Smooth muscle cell (in vitro differentiated cells): ENCODE measurements around the gene CFHR3. TPM values are rescaled to one million over a fixed set of nuclear protein-coding genes. Genes with fewer than 3 reads are reported as not detected.
"Not testable (repeated sequence)": the region's sequence is repeated elsewhere in the genome, so short reads cannot be mapped to it uniquely, and the experiment has no call there.

ENCODE experiments used
- DNase-seq: peaks from one replicate; lab custom pipeline; 2025; ENCODE audit not compliant: unreplicated experiment; lab: John Stamatoyannopoulos, UW
- H2AFZ ChIP-seq: fragments of 200-600 bp; sonication (generic); 2 replicates; pipeline ENCODE4 v1.6.0; 2016; ENCODE audit warnings: antibody characterized with exemption, low read depth, mild to moderate bottlenecking
- H3F3A ChIP-seq: fragments of 200-600 bp; sonication (generic); 2 replicates; pipeline ENCODE4 v1.6.0; 2017; ENCODE audit warnings: antibody characterized with exemption, low read depth
- H3K27ac ChIP-seq: fragments of 200-600 bp; sonication (generic); 2 replicates; pipeline ENCODE4 v1.5.1; 2016; ENCODE audit warnings: low read depth, mild to moderate bottlenecking
- H3K27me3 ChIP-seq: fragments of 200-600 bp; sonication (generic); 2 replicates; pipeline ENCODE4 v1.6.1; 2016; ENCODE audit warnings: low read depth, mild to moderate bottlenecking
- H3K36me3 ChIP-seq: fragments of 200-600 bp; sonication (generic); 2 replicates; pipeline ENCODE4 v1.5.1; 2016; ENCODE audit warnings: low read depth
- H3K4me1 ChIP-seq: fragments of 200-600 bp; sonication (generic); 2 replicates; pipeline ENCODE4 v1.5.1; 2016; ENCODE audit warnings: low read depth
- H3K4me2 ChIP-seq: fragments of 200-600 bp; sonication (generic); 2 replicates; pipeline ENCODE4 v1.6.0; 2016; ENCODE audit warnings: mild to moderate bottlenecking
- H3K4me3 ChIP-seq: fragments of 200-600 bp; sonication (generic); 2 replicates; pipeline ENCODE4 v1.5.1; 2016; ENCODE audit warnings: mild to moderate bottlenecking
- H3K79me2 ChIP-seq: fragments of 200-600 bp; sonication (generic); 2 replicates; pipeline ENCODE4 v1.6.0; 2016; ENCODE audit warnings: low read depth, mild to moderate bottlenecking
- H3K9ac ChIP-seq: fragments of 200-600 bp; sonication (generic); 2 replicates; pipeline ENCODE4 v1.6.0; 2016; ENCODE audit warnings: low read depth
- H3K9me3 ChIP-seq: fragments of 200-600 bp; sonication (generic); replicated peaks from 2 replicates; pipeline ENCODE4 v1.5.1; 2016; ENCODE audit warnings: low read depth
- H4K20me1 ChIP-seq: fragments of 200-600 bp; sonication (generic); 2 replicates; pipeline ENCODE4 v1.6.0; 2016; ENCODE audit warnings: low read depth
- WGBS: methylation state at CpG from one replicate; pipeline ENCODE4 v1.1.7; 2016; ENCODE audit warnings: low lambda C conversion rate; 5-methylcytosine and 5-hydroxymethylcytosine counted together
- polyA plus RNA-seq: library from polyadenylated mRNA; unstranded; fragments of >200 nt; fragmentation: Nextera tagmentation; extraction: Ambion mirVana; gene quantifications from 2 replicates; pipeline ENCODE4 v1.2.1, GENCODE V29; 2016
- total RNA-seq: library from RNA; depleted of rRNA; stranded (reverse); fragments of >200 nt; gene quantifications from 2 replicates; pipeline ENCODE4 v1.2.3, GENCODE V29; 2014
- TF ChIP-seq, protein P1 (sequence below): fragments of 200-600 bp; sonication (generic); IDR thresholded peaks from 2 replicates; pipeline ENCODE4 v1.5.1; 2017; ENCODE audit warnings: borderline replicate concordance, mild to moderate bottlenecking, antibody characterized with exemption; ENCODE audit not compliant: insufficient read depth, poor library complexity, severe bottlenecking

The CFHR3 gene
- total and polyA plus RNA-seq, 2 experiments from 2014 or later: 0.18 TPM; not detected in 1

DNA sequence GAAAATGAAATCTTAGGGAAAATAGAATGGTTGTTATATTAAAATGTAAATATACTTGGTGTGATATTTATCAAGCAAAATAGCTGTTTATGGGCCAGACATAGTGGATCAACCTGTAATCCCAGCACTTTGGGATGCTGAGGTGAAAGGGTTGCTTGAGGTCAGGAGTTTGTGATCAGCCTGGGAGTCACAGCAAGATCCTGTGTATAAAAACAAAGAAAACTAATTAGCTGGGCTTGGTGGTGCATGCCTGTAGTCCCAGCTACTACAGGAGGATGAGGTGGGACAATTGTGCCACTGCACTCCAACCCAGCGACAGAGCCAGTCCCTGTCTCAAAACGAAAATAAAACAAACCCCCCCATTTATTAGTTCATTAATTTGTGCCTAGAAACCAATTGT lies 23.3 kb downstream of the CFHR3 start:
- Histone ChIP-seq H3K9ac (no peak overlapping the region), H3K79me2 (no peaks in the 10 kb centered on the region), H3K4me3 (no peak overlapping the region), H4K20me1 (no peaks in the 10 kb centered on the region), H3K36me3 (no peaks in the 10 kb centered on the region), H3K27ac (no peak overlapping the region), H3K4me1 (no peaks in the 10 kb centered on the region), H3F3A (no peaks in the 10 kb centered on the region), H3K4me2 (no peak overlapping the region), H3K9me3 (no peaks in the 10 kb centered on the region), H2AFZ (no peak overlapping the region), H3K27me3 (no peaks in the 10 kb centered on the region)
- TF ChIP-seq, protein P1, sequence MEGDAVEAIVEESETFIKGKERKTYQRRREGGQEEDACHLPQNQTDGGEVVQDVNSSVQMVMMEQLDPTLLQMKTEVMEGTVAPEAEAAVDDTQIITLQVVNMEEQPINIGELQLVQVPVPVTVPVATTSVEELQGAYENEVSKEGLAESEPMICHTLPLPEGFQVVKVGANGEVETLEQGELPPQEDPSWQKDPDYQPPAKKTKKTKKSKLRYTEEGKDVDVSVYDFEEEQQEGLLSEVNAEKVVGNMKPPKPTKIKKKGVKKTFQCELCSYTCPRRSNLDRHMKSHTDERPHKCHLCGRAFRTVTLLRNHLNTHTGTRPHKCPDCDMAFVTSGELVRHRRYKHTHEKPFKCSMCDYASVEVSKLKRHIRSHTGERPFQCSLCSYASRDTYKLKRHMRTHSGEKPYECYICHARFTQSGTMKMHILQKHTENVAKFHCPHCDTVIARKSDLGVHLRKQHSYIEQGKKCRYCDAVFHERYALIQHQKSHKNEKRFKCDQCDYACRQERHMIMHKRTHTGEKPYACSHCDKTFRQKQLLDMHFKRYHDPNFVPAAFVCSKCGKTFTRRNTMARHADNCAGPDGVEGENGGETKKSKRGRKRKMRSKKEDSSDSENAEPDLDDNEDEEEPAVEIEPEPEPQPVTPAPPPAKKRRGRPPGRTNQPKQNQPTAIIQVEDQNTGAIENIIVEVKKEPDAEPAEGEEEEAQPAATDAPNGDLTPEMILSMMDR: no peak
- WGBS: 58% methylated on average over 2 of the region's 2 CpGs
- no peak for DNase-seq

DNA sequence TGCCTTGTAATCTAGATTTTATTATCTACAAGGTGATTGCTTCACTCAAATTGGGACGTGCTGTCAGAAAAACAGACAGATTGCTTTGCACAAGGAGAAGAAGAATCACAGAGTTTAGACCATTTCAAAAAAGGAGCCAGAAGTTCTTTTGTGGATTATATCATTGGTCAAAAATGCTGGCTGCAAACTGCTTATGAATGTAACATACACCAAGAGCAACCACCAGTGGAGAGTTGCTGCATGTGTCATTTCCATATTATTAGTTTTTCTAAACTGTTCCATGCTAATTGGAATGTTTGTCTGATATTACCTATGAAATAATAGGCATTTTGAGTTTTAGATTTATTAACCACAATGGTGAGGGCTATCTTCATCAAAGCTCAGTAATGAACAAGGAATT lies 27.3 kb downstream of the CFHR3 start:
- not testable (repeated sequence) for H3K4me3 ChIP-seq, H3K79me2 ChIP-seq, H3K4me1 ChIP-seq, H3K36me3 ChIP-seq, H3K27ac ChIP-seq, H4K20me1 ChIP-seq, H3K9ac ChIP-seq, H3K4me2 ChIP-seq, DNase-seq, H2AFZ ChIP-seq, H3K9me3 ChIP-seq, H3F3A ChIP-seq, H3K27me3 ChIP-seq
- 80% methylated on average over 1 of the region's 1 CpG for WGBS

DNA sequence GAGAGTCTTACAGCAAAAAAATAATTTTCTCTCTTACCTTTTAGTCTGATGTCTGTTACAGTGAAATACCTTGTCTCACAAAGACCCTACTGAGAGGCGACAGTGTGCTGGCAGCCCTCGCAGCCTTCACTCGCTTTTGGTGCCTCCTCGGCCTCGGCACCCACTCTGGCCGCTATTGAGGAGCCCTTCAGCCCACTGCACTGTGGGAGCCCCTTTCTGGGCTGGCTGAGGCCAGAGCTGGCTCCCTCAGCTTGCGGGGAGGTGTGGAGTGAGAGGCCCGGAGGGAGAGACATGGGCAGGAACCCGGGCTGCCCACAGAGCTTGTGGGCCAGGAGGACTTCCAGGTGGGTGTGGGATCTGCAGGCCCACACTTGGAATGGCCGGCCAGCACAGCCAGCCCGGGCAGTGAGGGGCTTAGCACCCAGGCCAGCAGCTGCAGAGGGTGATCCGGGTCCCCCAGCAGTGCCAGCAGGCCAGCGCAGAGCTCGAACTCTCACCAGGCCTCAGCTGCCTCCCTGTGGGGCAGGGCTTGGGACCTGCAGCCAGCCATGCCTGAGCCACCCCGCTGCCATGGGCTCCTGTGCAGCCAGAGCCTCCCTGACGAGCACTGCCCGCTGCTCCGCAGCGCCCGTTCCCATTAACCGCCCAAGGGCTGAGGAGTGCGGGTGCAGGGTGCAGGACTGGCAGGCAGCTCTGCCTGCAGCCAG lies 34.0 kb downstream of the CFHR3 start:
- WGBS: 88% methylated on average over 20 of the region's 22 CpGs
- H3K27me3 ChIP-seq: no peaks in the 10 kb centered on the region

DNA sequence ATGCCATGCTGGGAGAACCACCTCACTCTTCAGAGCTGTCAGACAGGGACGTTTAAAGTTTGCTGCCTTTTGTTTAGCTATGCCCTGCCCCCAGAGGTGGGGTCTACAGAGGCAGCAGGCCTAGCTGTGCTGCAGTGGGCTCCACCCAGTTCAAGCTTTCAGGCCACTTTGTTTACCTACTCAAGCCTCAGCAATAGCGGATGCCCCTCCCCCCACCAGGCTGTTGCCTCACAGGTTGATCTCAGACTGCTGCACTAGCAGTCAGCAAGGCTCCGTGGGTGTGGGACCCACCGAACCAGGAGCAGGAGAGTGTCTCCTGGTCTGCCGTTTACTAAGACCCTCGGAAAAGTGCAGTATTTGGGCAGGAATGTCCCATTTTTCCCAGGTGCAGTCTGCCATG lies 42.8 kb downstream of the CFHR3 start:
- not testable (repeated sequence) for H3F3A ChIP-seq, H2AFZ ChIP-seq, H3K27me3 ChIP-seq, H3K4me1 ChIP-seq, H3K9ac ChIP-seq, H3K79me2 ChIP-seq, H3K9me3 ChIP-seq, H3K4me3 ChIP-seq, H3K4me2 ChIP-seq, H4K20me1 ChIP-seq, H3K27ac ChIP-seq, H3K36me3 ChIP-seq, DNase-seq
- WGBS: 77% methylated on average over 6 of the region's 6 CpGs

More for the DNA sequence above, 34.0 kb downstream of the CFHR3 start:
- Histone ChIP-seq H3K9me3 (no peaks in the 10 kb centered on the region), H3K4me1 (no peaks in the 10 kb centered on the region), H4K20me1 (no peaks in the 10 kb centered on the region), H3K9ac (no peak overlapping the region), H3K27ac (no peak overlapping the region), H3K4me2 (no peak overlapping the region), H3K4me3 (no peak overlapping the region), H3K79me2 (no peaks in the 10 kb centered on the region), H3K36me3 (no peaks in the 10 kb centered on the region), H3F3A (no peaks in the 10 kb centered on the region), H2AFZ (no peak overlapping the region)
- DNase-seq: no peak
- TF ChIP-seq, protein P1: no peak

DNA sequence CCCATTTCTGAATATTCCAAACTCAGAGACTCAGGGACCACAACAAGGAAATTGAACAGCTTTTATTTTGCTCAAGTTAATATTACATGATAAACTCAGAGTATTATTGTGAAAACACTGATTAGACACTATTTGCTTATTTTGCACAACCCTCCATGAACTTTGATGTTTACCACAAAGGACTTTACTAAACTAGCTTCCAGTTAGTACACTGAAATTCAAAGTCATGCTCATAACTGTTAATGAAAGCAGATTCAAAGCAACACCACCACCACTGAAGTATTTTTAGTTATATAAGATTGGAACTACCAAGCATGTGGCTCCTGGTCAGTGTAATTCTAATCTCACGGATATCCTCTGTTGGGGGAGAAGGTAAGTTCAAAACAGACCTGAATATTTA lies 44.9 kb downstream of the CFHR3 start, which contains the start of gene CFHR1:
CFHR1 (plus strand) TSS at position 201 of the 400 bp plus-strand sequence; CDS start at position 315, 114 bp downstream.
- not testable (repeated sequence) for H3K27me3 ChIP-seq, H2AFZ ChIP-seq, DNase-seq, H3K79me2 ChIP-seq, H3K9me3 ChIP-seq, H3K4me3 ChIP-seq, H4K20me1 ChIP-seq, H3K9ac ChIP-seq, H3K4me1 ChIP-seq, H3K4me2 ChIP-seq, H3F3A ChIP-seq, H3K36me3 ChIP-seq, H3K27ac ChIP-seq
- no CpG with 5 or more reads among the region's 1 CpG for WGBS
